GM23248 (cell line): ENCODE data around the gene UCN.

ENCODE experiments used
- EZH2 ChIP-seq: fragments of 200-600 bp; sonication (generic); IDR thresholded peaks from 2 replicates; pipeline ENCODE4 v1.6.1; 2018; ENCODE audit warnings: antibody characterized with exemption, mild to moderate bottlenecking; ENCODE audit not compliant: insufficient read depth, poor library complexity, severe bottlenecking
- EZH2phosphoT487 ChIP-seq: fragments of 200-600 bp; sonication (generic); IDR thresholded peaks from 2 replicates; pipeline ENCODE4 v1.6.1; 2018; ENCODE audit warnings: antibody characterized with exemption, moderate library complexity, mild to moderate bottlenecking, low read depth; ENCODE audit not compliant: insufficient read depth

- TF ChIP-seq EZH2phosphoT487, result no peak
- no peak for TF ChIP-seq EZH2
Observed at GRCh38 chr2:27264253-27264752, 43.9 kb downstream of the UCN start.
